Activated T-cell treated with anti-CD3 and anti-CD28 coated beads, Interleukin-2, amount 50 U/mL, for 4 hours (primary cell): ENCODE results near the gene ETF1. TPM values are rescaled to one million over a fixed set of nuclear protein-coding genes. Genes with fewer than 3 reads are reported as not detected.

Experiments
- ATAC-seq, 2 donors: fragments of 200-7000 bp; cut with Tn5 transposase; one replicate each; pipeline ENCODE4 v1.10.0; 2021
- DNase-seq: peaks from one replicate; pipeline ENCODE4 v3.0.0-alpha.2; 2020
- H3K27me3 Mint-ChIP-seq: one replicate; pipeline ENCODE4 v1.8.0; 2021; ENCODE audit warnings: low read depth, mixed read lengths
- H3K36me3 Mint-ChIP-seq: one replicate; pipeline ENCODE4 v1.8.0; 2022; ENCODE audit warnings: mixed read lengths; ENCODE audit not compliant: insufficient read depth
- H3K4me1 Mint-ChIP-seq: one replicate; pipeline ENCODE4 v1.8.0; 2021; ENCODE audit warnings: low read depth, mixed read lengths
- H3K4me3 Mint-ChIP-seq: one replicate; pipeline ENCODE4 v1.8.0; 2021; ENCODE audit warnings: mild to moderate bottlenecking, moderate library complexity, mixed read lengths
- H3K9me3 Mint-ChIP-seq: one replicate; pipeline ENCODE4 v1.8.0; 2021; ENCODE audit warnings: mixed read lengths
- total RNA-seq, 3 donors: library from RNA; stranded (reverse); gene quantifications; one replicate each; pipeline ENCODE4 v1.2.1, GENCODE V29; 2021

Gene ETF1
- total RNA-seq, 3 donors from 2014 or later, result 261 to 279 (median 270) TPM

- Mint-ChIP-seq H3K4me3 (no peak overlapping the region), H3K27me3 (no peaks in the 10 kb centered on the region), H3K9me3 (peaks cover 2% of the 10 kb centered on the region), H3K36me3 (peaks cover 64% of the 10 kb centered on the region), H3K4me1 (peaks cover 62% of the 10 kb centered on the region)
- ATAC-seq (no peak), DNase-seq (no peak)
Observed at GRCh38 chr5:138570871-138571270, 27.8 kb upstream of the ETF1 start.

DNA sequence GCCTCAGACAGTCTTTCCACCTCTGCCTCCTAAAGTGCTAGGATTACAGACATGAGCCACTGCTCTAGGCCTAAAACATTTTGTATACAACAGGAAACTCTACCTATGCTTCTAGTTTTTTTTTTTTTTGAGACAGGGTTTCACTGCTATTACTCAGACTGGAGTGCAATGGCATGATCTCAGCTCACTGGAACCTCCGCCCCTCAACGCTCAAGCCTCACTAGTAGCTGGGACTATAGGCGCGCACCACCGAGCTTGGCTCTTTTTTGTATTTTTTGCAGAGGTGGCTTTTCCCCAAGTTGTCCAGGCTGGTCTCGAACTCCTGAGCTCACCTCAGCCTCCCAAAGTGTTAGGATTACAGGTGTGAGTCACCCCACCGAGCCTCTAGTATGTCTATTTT is 26.7 kb upstream of the ETF1 start:
- ATAC-seq, result peak; percentile 27 to 33
- Mint-ChIP-seq H3K4me3 (peak overlapping the region; percentile 21), H3K27me3 (no peaks in the 10 kb centered on the region), H3K36me3 (peaks cover 73% of the 10 kb centered on the region), H3K9me3 (no peaks in the 10 kb centered on the region), H3K4me1 (peaks cover 67% of the 10 kb centered on the region)
- no peak for DNase-seq

- H3K9me3 Mint-ChIP-seq, result no peaks in the 10 kb centered on the region
- no peaks in the 10 kb centered on the region for H3K27me3 Mint-ChIP-seq
- no peak for ATAC-seq
- H3K4me3 Mint-ChIP-seq, result no peak overlapping the region
- peaks cover 69% of the 10 kb centered on the region for H3K4me1 Mint-ChIP-seq
- peaks cover 67% of the 10 kb centered on the region for H3K36me3 Mint-ChIP-seq
- no peak for DNase-seq
Observed at GRCh38 chr5:138568061-138568824, 25.2 kb upstream of the ETF1 start.

GRCh38 chr5:138566792-138567191 is 23.8 kb upstream of the ETF1 start:
- Mint-ChIP-seq H3K4me1 (peaks cover 62% of the 10 kb centered on the region), H3K9me3 (no peaks in the 10 kb centered on the region), H3K36me3 (peaks cover 60% of the 10 kb centered on the region), H3K4me3 (no peak overlapping the region), H3K27me3 (no peaks in the 10 kb centered on the region)
- ATAC-seq (no peak), DNase-seq (no peak)

DNA sequence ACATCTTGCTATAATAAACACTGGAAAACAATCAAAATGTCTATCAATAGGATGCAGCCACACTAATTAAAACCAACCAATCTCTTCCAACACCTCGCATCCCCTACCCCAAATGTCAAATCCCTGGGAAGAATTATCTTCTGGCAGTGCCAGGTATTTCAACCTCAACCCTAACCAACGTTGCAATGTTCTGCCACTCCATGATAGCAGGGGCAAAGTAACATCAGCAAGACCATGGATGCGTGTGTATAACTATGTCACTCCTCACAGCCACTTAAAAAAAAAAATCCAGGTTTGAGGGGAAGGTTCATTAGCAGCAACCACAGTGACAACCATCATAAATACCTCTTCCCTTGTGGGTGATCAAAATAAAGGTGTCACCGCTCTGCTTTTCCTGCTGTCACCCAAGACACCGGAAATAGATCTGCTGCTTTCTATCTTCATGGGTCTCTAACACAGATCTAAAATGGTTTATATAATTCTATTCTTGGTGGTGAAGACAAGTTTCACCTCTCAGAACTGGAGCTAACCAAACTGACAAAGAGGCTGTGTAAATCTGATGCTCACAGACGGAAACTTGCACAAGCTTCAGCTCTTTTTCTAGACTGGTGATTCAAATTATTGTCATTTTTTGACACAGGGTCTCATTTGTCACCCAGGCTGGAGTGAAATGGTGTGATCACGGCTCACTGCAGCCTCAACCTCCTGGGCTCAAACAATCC is 22.2 kb upstream of the ETF1 start:
- Mint-ChIP-seq H3K36me3 (peaks cover 63% of the 10 kb centered on the region), H3K27me3 (no peaks in the 10 kb centered on the region), H3K4me3 (peak overlapping the region; percentile 52), H3K4me1 (peaks cover 60% of the 10 kb centered on the region), H3K9me3 (no peaks in the 10 kb centered on the region)
- ATAC-seq, result peak; percentile 71 to 82
- DNase-seq, result no peak

DNA sequence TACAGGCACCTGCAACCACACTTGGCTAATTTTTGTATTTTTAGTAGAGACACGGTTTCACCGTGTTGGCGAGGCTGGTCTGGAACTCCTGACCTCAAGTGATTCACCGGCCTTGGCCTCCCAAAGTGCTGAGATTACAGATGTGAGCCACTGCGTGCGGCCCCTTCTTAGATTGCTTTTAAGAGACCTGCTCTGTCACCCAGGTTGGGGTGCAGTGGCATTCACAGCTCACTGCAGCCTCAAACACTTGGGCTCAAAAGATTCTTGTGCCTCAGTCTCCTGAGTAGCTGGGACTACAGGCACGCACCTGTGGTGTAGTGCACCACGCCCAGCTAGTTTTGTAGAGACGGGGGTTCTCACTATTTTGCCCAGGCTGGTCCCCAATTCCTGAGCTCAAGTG is 21.2 kb upstream of the ETF1 start:
- DNase-seq (no peak), ATAC-seq (no peak)
- peaks cover 67% of the 10 kb centered on the region for H3K36me3 Mint-ChIP-seq
- peaks cover 57% of the 10 kb centered on the region for H3K4me1 Mint-ChIP-seq
- H3K27me3 Mint-ChIP-seq, result no peaks in the 10 kb centered on the region
- no peaks in the 10 kb centered on the region for H3K9me3 Mint-ChIP-seq
- no peak overlapping the region for H3K4me3 Mint-ChIP-seq

DNA sequence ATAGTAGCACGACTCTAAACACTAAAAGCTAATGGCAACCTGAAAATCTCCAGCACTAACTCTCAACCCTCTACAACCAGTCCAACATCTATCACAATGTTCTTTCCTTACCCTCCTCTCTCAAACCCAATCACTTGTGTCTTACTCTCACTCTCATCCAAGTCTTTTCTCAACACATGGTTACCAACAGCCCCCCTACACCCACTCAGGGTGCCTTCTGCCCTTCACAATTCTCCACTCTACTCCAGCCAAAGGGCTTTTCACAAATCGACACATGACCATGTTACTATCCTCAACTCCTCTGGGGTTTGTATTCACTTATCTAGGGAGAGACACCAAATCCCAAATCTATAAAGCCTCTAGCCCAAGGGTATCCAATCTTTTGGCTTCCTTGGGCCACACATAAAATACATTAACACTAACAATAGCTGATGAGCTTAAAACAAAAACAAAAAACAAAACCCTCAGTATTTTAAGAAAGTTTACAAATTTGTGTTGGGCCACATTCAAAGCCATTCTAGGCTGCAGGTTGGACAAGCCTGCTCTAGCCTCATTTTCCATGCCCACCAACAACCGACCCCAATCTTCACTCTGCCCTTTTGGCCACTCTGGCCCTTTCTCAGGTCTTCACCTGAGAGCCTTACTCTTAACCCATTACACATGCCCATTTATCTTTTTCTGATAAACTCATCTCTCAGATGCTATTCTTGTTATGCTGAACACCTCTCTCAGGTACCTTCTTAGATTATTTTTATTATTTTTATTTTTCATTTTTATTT is 20.5 kb upstream of the ETF1 start:
- no peak overlapping the region for H3K4me3 Mint-ChIP-seq
- H3K36me3 Mint-ChIP-seq, result peaks cover 67% of the 10 kb centered on the region
- H3K9me3 Mint-ChIP-seq, result no peaks in the 10 kb centered on the region
- peaks cover 54% of the 10 kb centered on the region for H3K4me1 Mint-ChIP-seq
- DNase-seq (no peak), ATAC-seq (no peak)
- H3K27me3 Mint-ChIP-seq, result no peaks in the 10 kb centered on the region

DNA sequence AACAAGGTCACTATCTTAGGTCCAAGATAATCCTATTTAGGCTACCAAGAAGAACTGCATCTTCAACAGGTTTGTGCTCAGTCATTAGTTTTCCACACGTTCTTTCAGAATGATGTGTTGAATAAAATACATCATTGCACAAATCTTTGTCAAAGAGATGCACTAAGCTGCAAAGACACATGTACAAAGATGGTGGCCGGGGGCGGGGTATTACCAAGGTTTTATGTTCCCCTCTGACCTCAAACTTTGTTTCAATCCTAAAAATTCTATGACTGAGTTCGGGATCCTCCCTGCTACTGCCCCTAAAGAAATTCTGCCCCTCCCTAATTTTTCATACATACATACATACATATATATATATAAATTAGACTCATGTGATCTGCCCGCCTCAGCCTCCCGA is 17.9 kb upstream of the ETF1 start:
- Mint-ChIP-seq H3K4me3 (no peak overlapping the region), H3K27me3 (no peaks in the 10 kb centered on the region), H3K36me3 (peaks cover 67% of the 10 kb centered on the region), H3K9me3 (no peaks in the 10 kb centered on the region), H3K4me1 (peaks cover 34% of the 10 kb centered on the region)
- DNase-seq (no peak), ATAC-seq (no peak)

GRCh38 chr5:138559937-138560336 is 16.9 kb upstream of the ETF1 start:
- no peak for DNase-seq
- no peak for ATAC-seq
- no peaks in the 10 kb centered on the region for H3K9me3 Mint-ChIP-seq
- H3K4me3 Mint-ChIP-seq, result no peak overlapping the region
- peaks cover 26% of the 10 kb centered on the region for H3K4me1 Mint-ChIP-seq
- H3K27me3 Mint-ChIP-seq, result no peaks in the 10 kb centered on the region
- peaks cover 59% of the 10 kb centered on the region for H3K36me3 Mint-ChIP-seq

GRCh38 chr5:138557677-138558076 is 14.6 kb upstream of the ETF1 start:
- peaks cover 14% of the 10 kb centered on the region for H3K4me1 Mint-ChIP-seq
- no peaks in the 10 kb centered on the region for H3K9me3 Mint-ChIP-seq
- no peak overlapping the region for H3K4me3 Mint-ChIP-seq
- peaks cover 66% of the 10 kb centered on the region for H3K36me3 Mint-ChIP-seq
- no peaks in the 10 kb centered on the region for H3K27me3 Mint-ChIP-seq
- ATAC-seq, result no peak
- no peak for DNase-seq

GRCh38 chr5:138554143-138554542 is 11.1 kb upstream of the ETF1 start:
- ATAC-seq (no peak), DNase-seq (no peak)
- peaks cover 7% of the 10 kb centered on the region for H3K4me1 Mint-ChIP-seq
- H3K27me3 Mint-ChIP-seq, result no peaks in the 10 kb centered on the region
- no peaks in the 10 kb centered on the region for H3K9me3 Mint-ChIP-seq
- H3K36me3 Mint-ChIP-seq, result peaks cover 54% of the 10 kb centered on the region
- H3K4me3 Mint-ChIP-seq, result no peak overlapping the region

DNA sequence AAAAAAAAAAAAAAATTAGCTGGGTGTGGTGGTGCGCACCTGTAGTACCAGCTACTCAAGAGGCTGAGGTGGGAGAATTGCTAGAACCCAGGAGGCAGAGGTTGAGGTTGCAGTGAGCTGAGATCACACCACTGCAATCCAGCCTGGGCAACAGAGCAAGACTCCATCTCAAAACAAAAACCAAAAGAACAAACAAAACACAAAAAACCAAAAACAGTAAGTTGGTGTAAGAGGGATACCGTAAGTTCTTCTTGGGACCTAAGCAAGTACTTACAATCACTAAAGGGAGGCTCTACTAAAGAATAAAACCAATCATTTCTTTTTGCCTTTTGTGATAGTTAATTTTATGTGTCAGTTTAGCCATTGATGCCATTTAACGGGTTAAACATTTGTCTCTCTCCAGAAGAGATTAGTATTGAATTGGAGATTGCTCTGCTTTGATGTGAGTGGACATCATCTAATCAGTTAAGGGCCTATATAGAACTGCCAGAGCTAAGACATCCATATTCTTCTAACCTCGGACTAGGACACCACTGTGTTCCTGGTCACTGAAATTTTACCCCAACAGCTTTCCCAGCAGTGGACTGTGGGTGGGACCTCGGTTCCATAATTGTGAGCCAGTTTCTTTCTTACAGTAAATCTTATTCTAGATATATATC is 10.5 kb upstream of the ETF1 start:
- Mint-ChIP-seq H3K27me3 (no peaks in the 10 kb centered on the region), H3K9me3 (no peaks in the 10 kb centered on the region), H3K4me1 (peaks cover 7% of the 10 kb centered on the region), H3K4me3 (no peak overlapping the region), H3K36me3 (peaks cover 48% of the 10 kb centered on the region)
- DNase-seq, result no peak
- no peak for ATAC-seq

DNA sequence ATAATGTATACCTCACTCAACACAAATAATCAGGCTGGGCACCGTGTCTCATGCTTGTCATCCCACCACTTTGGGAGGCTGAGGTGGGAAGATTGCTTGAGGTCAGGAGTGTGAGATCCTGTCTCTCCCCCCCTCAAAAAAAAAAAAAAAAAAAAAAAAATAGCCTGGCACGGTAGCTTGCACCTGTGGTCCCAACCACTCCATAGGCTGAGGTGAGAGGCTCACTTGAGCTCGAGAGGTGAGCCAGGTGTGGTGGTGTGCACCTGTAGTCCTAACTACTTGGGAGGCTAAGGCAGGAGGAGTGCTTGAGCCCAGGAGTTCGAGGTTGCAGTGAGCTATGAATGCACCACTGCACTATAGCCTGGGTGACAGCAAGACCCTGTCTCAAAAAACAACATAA is 9.6 kb upstream of the ETF1 start:
- H3K4me3 Mint-ChIP-seq, result no peak overlapping the region
- DNase-seq (no peak), ATAC-seq (no peak)
- H3K9me3 Mint-ChIP-seq, result no peaks in the 10 kb centered on the region
- peaks cover 42% of the 10 kb centered on the region for H3K36me3 Mint-ChIP-seq
- no peaks in the 10 kb centered on the region for H3K27me3 Mint-ChIP-seq
- H3K4me1 Mint-ChIP-seq, result peaks cover 16% of the 10 kb centered on the region

- H3K4me1 Mint-ChIP-seq, result peaks cover 36% of the 10 kb centered on the region
Observed at GRCh38 chr5:138549414-138549813, 6.4 kb upstream of the ETF1 start.

More at GRCh38 chr5:138549414-138549813, 6.4 kb upstream of the ETF1 start:
- no peaks in the 10 kb centered on the region for H3K9me3 Mint-ChIP-seq
- peaks cover 26% of the 10 kb centered on the region for H3K36me3 Mint-ChIP-seq
- no peak overlapping the region for H3K4me3 Mint-ChIP-seq
- DNase-seq, result no peak
- ATAC-seq, result no peak
- no peaks in the 10 kb centered on the region for H3K27me3 Mint-ChIP-seq
